HL-60 (cell line): ENCODE results near the gene SPNS3.

ENCODE experiments used
- DNase-seq, 2 experiments: peaks; one replicate each; pipeline ENCODE4 v3.0.0-alpha.2; 2010 to 2020; ENCODE audit warnings: low read depth in 1 of 2, low spot score in 1 of 2
- H3K27ac ChIP-seq: fragments of 250-450 bp; sonication (Bioruptor Pico); replicated peaks from 2 replicates; pipeline ENCODE4 v1.5.1; 2020; ENCODE audit warnings: mild to moderate bottlenecking, moderate library complexity
- H3K27me3 ChIP-seq: fragments of 250-450 bp; sonication (Bioruptor Pico); 2 replicates; pipeline ENCODE4 v1.5.1; 2021; ENCODE audit warnings: mild to moderate bottlenecking, moderate library complexity; ENCODE audit not compliant: insufficient read depth, poor library complexity, severe bottlenecking
- H3K4me3 ChIP-seq: replicated peaks from 2 replicates; pipeline ENCODE4 v1.5.1; 2011; ENCODE audit warnings: mild to moderate bottlenecking, control low read depth, low read length; ENCODE audit not compliant: insufficient read depth
- GABPA ChIP-seq: IDR thresholded peaks from 2 replicates; pipeline ENCODE4 v1.6.1; 2012; ENCODE audit warnings: low read depth
- POLR2AphosphoS5 ChIP-seq: IDR thresholded peaks from 2 replicates; pipeline ENCODE4 v1.6.1; 2012; ENCODE audit warnings: low read depth
- SPI1 ChIP-seq: IDR thresholded peaks from 2 replicates; pipeline ENCODE4 v1.6.1; 2012; ENCODE audit warnings: low read depth, mild to moderate bottlenecking, borderline replicate concordance
- TF ChIP-seq, protein P1 (sequence below): IDR thresholded peaks from one replicate; pipeline ENCODE4 v1.5.1; 2011; ENCODE audit warnings: low read length, control low read depth, inconsistent platforms; ENCODE audit not compliant: insufficient read depth
- TF ChIP-seq, protein P2 (sequence below): IDR thresholded peaks from 2 replicates; pipeline ENCODE4 v1.6.1; 2012; ENCODE audit warnings: low read depth; ENCODE audit not compliant: insufficient replicate concordance

SPNS3 gene

GRCh38 chr17:4506175-4506813 lies 72.6 kb downstream of the SPNS3 start:
- Histone ChIP-seq H3K4me3 (no peak overlapping the region), H3K27me3 (no peaks in the 10 kb centered on the region), H3K27ac (no peak overlapping the region)
- TF ChIP-seq, protein P1, sequence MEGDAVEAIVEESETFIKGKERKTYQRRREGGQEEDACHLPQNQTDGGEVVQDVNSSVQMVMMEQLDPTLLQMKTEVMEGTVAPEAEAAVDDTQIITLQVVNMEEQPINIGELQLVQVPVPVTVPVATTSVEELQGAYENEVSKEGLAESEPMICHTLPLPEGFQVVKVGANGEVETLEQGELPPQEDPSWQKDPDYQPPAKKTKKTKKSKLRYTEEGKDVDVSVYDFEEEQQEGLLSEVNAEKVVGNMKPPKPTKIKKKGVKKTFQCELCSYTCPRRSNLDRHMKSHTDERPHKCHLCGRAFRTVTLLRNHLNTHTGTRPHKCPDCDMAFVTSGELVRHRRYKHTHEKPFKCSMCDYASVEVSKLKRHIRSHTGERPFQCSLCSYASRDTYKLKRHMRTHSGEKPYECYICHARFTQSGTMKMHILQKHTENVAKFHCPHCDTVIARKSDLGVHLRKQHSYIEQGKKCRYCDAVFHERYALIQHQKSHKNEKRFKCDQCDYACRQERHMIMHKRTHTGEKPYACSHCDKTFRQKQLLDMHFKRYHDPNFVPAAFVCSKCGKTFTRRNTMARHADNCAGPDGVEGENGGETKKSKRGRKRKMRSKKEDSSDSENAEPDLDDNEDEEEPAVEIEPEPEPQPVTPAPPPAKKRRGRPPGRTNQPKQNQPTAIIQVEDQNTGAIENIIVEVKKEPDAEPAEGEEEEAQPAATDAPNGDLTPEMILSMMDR = no peak
- TF ChIP-seq POLR2AphosphoS5 = no peak
- no peak for TF ChIP-seq SPI1
- TF ChIP-seq GABPA = no peak
- TF ChIP-seq, protein P2, sequence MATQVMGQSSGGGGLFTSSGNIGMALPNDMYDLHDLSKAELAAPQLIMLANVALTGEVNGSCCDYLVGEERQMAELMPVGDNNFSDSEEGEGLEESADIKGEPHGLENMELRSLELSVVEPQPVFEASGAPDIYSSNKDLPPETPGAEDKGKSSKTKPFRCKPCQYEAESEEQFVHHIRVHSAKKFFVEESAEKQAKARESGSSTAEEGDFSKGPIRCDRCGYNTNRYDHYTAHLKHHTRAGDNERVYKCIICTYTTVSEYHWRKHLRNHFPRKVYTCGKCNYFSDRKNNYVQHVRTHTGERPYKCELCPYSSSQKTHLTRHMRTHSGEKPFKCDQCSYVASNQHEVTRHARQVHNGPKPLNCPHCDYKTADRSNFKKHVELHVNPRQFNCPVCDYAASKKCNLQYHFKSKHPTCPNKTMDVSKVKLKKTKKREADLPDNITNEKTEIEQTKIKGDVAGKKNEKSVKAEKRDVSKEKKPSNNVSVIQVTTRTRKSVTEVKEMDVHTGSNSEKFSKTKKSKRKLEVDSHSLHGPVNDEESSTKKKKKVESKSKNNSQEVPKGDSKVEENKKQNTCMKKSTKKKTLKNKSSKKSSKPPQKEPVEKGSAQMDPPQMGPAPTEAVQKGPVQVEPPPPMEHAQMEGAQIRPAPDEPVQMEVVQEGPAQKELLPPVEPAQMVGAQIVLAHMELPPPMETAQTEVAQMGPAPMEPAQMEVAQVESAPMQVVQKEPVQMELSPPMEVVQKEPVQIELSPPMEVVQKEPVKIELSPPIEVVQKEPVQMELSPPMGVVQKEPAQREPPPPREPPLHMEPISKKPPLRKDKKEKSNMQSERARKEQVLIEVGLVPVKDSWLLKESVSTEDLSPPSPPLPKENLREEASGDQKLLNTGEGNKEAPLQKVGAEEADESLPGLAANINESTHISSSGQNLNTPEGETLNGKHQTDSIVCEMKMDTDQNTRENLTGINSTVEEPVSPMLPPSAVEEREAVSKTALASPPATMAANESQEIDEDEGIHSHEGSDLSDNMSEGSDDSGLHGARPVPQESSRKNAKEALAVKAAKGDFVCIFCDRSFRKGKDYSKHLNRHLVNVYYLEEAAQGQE = no peak
- DNase-seq = no peak

GRCh38 chr17:4506892-4507291 lies 73.2 kb downstream of the SPNS3 start:
- Histone ChIP-seq H3K27me3 (no peaks in the 10 kb centered on the region), H3K4me3 (no peak overlapping the region), H3K27ac (no peak overlapping the region)
- no peak for DNase-seq
- no peak for TF ChIP-seq SPI1
- TF ChIP-seq, protein P2 = no peak
- TF ChIP-seq GABPA = no peak
- no peak for TF ChIP-seq POLR2AphosphoS5
- TF ChIP-seq, protein P1 = no peak

GRCh38 chr17:4507361-4508111 lies 73.8 kb downstream of the SPNS3 start:
- TF ChIP-seq POLR2AphosphoS5 (no peak), SPI1 (no peak), GABPA (no peak)
- TF ChIP-seq, protein P1 = no peak
- TF ChIP-seq, protein P2 = no peak
- Histone ChIP-seq H3K27ac (no peak overlapping the region), H3K27me3 (no peaks in the 10 kb centered on the region), H3K4me3 (no peak overlapping the region)
- no peak for DNase-seq
